Placental pericyte (primary cell): ENCODE data around the gene CHCHD4. TPM values are rescaled to one million over a fixed set of nuclear protein-coding genes. Genes with fewer than 3 reads are reported as not detected.

ENCODE experiments used
- total RNA-seq: library from RNA; depleted of rRNA; stranded (reverse); fragments of >200 nt; gene quantifications from 2 replicates; pipeline ENCODE4 v1.2.3, GENCODE V29; 2012

The CHCHD4 gene
- 9.2 and 11.2 TPM in 2 replicates for total RNA-seq

GRCh38 chr3:14124615-14125192 is at the start of gene CHCHD4, which contains the start of gene TMEM43:
CHCHD4 (minus strand) TSS chr3:14124870; CDS start chr3:14124676, 194 bp downstream.
TMEM43 (plus strand) TSS chr3:14125052; CDS start chr3:14125194, 142 bp downstream.

Other genes with a start within 250 kb of the CHCHD4 start
- gene WNT7A, start 244.8 kb downstream of the CHCHD4 start, total RNA-seq: not detected in 2 replicates
- 109 and 112 TPM in 2 replicates for gene TMEM43, start 182 bp upstream of the CHCHD4 start, total RNA-seq
- gene XPC, start 53.7 kb upstream of the CHCHD4 start, total RNA-seq: 42.9 and 79.0 TPM in 2 replicates
- 2.6 and 6.4 TPM in 2 replicates for gene LSM3, start 53.9 kb upstream of the CHCHD4 start, total RNA-seq